ENCODE results near the gene HVCN1.

Gene HVCN1

GRCh38 chr12:110613771-110614684 lies 74.9 kb downstream of the HVCN1 start, which contains the start of gene TCTN1:
TCTN1 (plus strand) TSS chr12:110614129; CDS start chr12:110614183, 54 bp downstream.
- DNase-seq = peak; percentile 96

GRCh38 chr12:110613071-110613770 lies 75.7 kb downstream of the HVCN1 start:
- no peak for DNase-seq

GRCh38 chr12:110606253-110606611 lies 82.7 kb downstream of the HVCN1 start:
- no peak for DNase-seq

GRCh38 chr12:110602085-110602814 lies 86.7 kb downstream of the HVCN1 start:
- DNase-seq = peak; percentile 78

- peak; percentile 72 for DNase-seq
Measured at GRCh38 chr12:110600254-110600653, 88.7 kb downstream of the HVCN1 start.

GRCh38 chr12:110599334-110599733 lies 89.6 kb downstream of the HVCN1 start:
- DNase-seq = no peak

Measured in CD4-positive, alpha-beta T cell treated with Interleukin-17A for 1 hour (primary cell).